K562 (cell line): ENCODE measurements around the gene B3GALNT2. TPM values are rescaled to one million over a fixed set of nuclear protein-coding genes. Genes with fewer than 3 reads are reported as not detected.

ENCODE experiments used
- ATAC-seq: fragments of 200-7000 bp; cut with Tn5 transposase; 3 replicates; pipeline ENCODE4 v1.9.1; 2020; ENCODE audit warnings: moderate library complexity
- BruUV-seq: library from RNA; stranded (reverse); fragments of 400-500 nt; replicated peaks from 2 replicates; lab custom pipeline; 2021; lab: Mats Ljungman, UMichigan
- CTCF ChIA-PET: fragments of 300-600 bp; formaldehyde crosslinking; extraction: SDS; loops from one replicate; lab custom pipeline; 2021; ENCODE audit warnings: low intra/inter-chr PET ratio; lab: Yijun Ruan, JAX
- POLR2A ChIA-PET: fragments of 300-600, 350-650 bp; sonication (Branson Sonifier 250); formaldehyde crosslinking; extraction: SDS; loops from one replicate; lab custom pipeline; 2021; ENCODE audit warnings: antibody characterized with exemption, inconsistent platforms; lab: Yijun Ruan, JAX
- DNase-seq, 4 experiments: peaks; one replicate each; pipeline versions ENCODE4 v3.0.0 to v3.0.0-alpha.2; 2011 to 2018; ENCODE audit warnings: low spot score in 3 of 4, mixed read lengths in 3 of 4; ENCODE audit errors: extremely low read depth in 1 of 4
- FAIRE-seq: peaks from 2 replicates; lab custom pipeline; 2011; peaks lifted over from hg19 to GRCh38; lab: Jason Lieb, UNC
- H2AFZ ChIP-seq: 2 replicates; pipeline ENCODE4 v1.6.0; 2011; ENCODE audit warnings: low read depth, low read length, control low read depth, inconsistent platforms
- H3K27ac ChIP-seq: fragments of 200-600 bp; 3 replicates; pipeline ENCODE4 v1.8.0; 2011; ENCODE audit warnings: low read depth, mild to moderate bottlenecking, control low read depth, inconsistent platforms, low read length, moderate library complexity, mixed read lengths; ENCODE audit errors: extremely low read depth
- H3K27me3 ChIP-seq, 2 experiments: fragments of 300-600 bp in 1 of 2; 2 replicates in 1 of 2; 3 replicates in 1 of 2; pipeline versions ENCODE4 v1.6.0 to v1.8.0; 2011; ENCODE audit warnings: inconsistent platforms in 2 of 2, low read length in 2 of 2, mild to moderate bottlenecking in 1 of 2, mixed read lengths in 1 of 2, moderate library complexity in 1 of 2; ENCODE audit not compliant: control insufficient read depth in 2 of 2, insufficient read depth in 2 of 2
- H3K36me3 ChIP-seq: fragments of 300-600 bp; 3 replicates; pipeline ENCODE4 v1.8.0; 2011; ENCODE audit warnings: mild to moderate bottlenecking, low read length, inconsistent platforms; ENCODE audit not compliant: control insufficient read depth, insufficient read depth
- H3K4me1 ChIP-seq, 2 experiments: fragments of 200-600 bp in 1 of 2; replicated peaks in 1 of 2; 2 replicates in 1 of 2; 3 replicates in 1 of 2; pipeline versions ENCODE4 v1.5.1 to v1.8.0; 2011; ENCODE audit warnings: inconsistent platforms in 2 of 2, low read length in 2 of 2, mild to moderate bottlenecking in 1 of 2, mixed read lengths in 1 of 2, moderate library complexity in 1 of 2; ENCODE audit not compliant: control insufficient read depth in 2 of 2, insufficient read depth in 2 of 2
- H3K4me2 ChIP-seq: 2 replicates; pipeline ENCODE4 v1.6.1; 2011; ENCODE audit warnings: low read length, control low read depth, inconsistent platforms, mixed read lengths; ENCODE audit not compliant: insufficient read depth
- H3K4me3 ChIP-seq: fragments of 200-600 bp; sonication (generic), shearing (Covaris generic); 2 replicates; pipeline ENCODE4 v1.5.1; 2016; ENCODE audit warnings: control low read depth, inconsistent platforms
- H3K79me2 ChIP-seq: fragments of 200-600 bp; 3 replicates; pipeline ENCODE4 v1.8.0; 2011; ENCODE audit warnings: low read length, inconsistent platforms; ENCODE audit not compliant: control insufficient read depth, insufficient read depth
- H3K9ac ChIP-seq, 2 experiments: 2 replicates each; pipeline versions ENCODE4 v1.6.0 to v1.6.1; 2011; ENCODE audit warnings: low read depth in 2 of 2, low read length in 2 of 2, control low read depth in 1 of 2, inconsistent platforms in 1 of 2, mild to moderate bottlenecking in 1 of 2, mixed read lengths in 1 of 2; ENCODE audit not compliant: insufficient read depth in 1 of 2
- H3K9me1 ChIP-seq: one replicate; pipeline ENCODE4 v1.6.0; 2011; ENCODE audit warnings: inconsistent platforms, mild to moderate bottlenecking, low read length, moderate library complexity; ENCODE audit not compliant: control insufficient read depth, insufficient read depth
- H3K9me3 ChIP-seq: replicated peaks from 2 replicates; pipeline ENCODE4 v1.5.1; 2011; ENCODE audit warnings: low read depth, low read length, inconsistent platforms; ENCODE audit not compliant: control insufficient read depth, insufficient read depth
- H4K20me1 ChIP-seq: replicated peaks from 2 replicates; pipeline ENCODE4 v1.6.1; 2011; ENCODE audit warnings: low read length, inconsistent platforms, mixed read lengths; ENCODE audit not compliant: control insufficient read depth, insufficient read depth
- C11orf30 ChIP-seq: fragments of 450-650 bp; IDR thresholded peaks from 2 replicates; pipeline ENCODE4 v1.6.1; 2016; ENCODE audit warnings: low read depth, mild to moderate bottlenecking
- CBX1 ChIP-seq: sonication (generic); IDR thresholded peaks from 2 replicates; pipeline ENCODE4 v1.6.1; 2016; ENCODE audit warnings: antibody characterized with exemption, low read depth, mild to moderate bottlenecking
- ESRRA ChIP-seq: fragments of 450-650 bp; IDR thresholded peaks from 2 replicates; pipeline ENCODE4 v1.6.1; 2014; ENCODE audit warnings: low read depth, mild to moderate bottlenecking, moderate library complexity, borderline replicate concordance
- HDAC1 ChIP-seq, 2 experiments: fragments of 450-650 bp; IDR thresholded peaks; 2 replicates each; pipeline ENCODE4 v1.6.1; 2016 to 2017; ENCODE audit warnings: inconsistent platforms in 1 of 2, mild to moderate bottlenecking in 1 of 2, moderate library complexity in 1 of 2
- HINFP ChIP-seq: fragments of 450-650 bp; conservative IDR thresholded peaks from 2 replicates; pipeline ENCODE4 v1.6.1; 2016; ENCODE audit warnings: missing genetic modification characterization, low read depth, mild to moderate bottlenecking, control low read depth, missing compliant biosample characterization
- MAFF ChIP-seq: IDR thresholded peaks from 2 replicates; pipeline ENCODE4 v1.6.1; 2012; ENCODE audit warnings: low read length, improper control_type of control experiment
- PHB ChIP-seq: fragments of 250-450 bp; sonication (Bioruptor Pico); IDR thresholded peaks from 2 replicates; pipeline ENCODE4 v1.5.0; 2021
- PTBP1 ChIP-seq: fragments of 200-400 bp; formaldehyde crosslinking; IDR thresholded peaks from 2 replicates; pipeline ENCODE4 v1.6.1; 2017; ENCODE audit warnings: low read depth, low read length
- TFAM ChIP-seq: fragments of 250-450 bp; sonication (Bioruptor Pico); conservative IDR thresholded peaks from 2 replicates; pipeline ENCODE4 v1.5.0; 2021; ENCODE audit warnings: mild to moderate bottlenecking, moderate library complexity
- ZNF316 ChIP-seq: fragments of 450-650 bp; IDR thresholded peaks from 2 replicates; pipeline ENCODE4 v1.6.1; 2016
- WGBS: fragments of 100-300 bp; shearing (Covaris generic); methylation state at CpG from one replicate; pipeline ENCODE4 v1.1.6; 2016; ENCODE audit warnings: low coverage, mixed read lengths; ENCODE audit not compliant: insufficient coverage; ENCODE audit errors: missing lambda C conversion rate; 5-methylcytosine and 5-hydroxymethylcytosine counted together
- in situ Hi-C: fragments of 300-500 bp; cut with MboI; formaldehyde crosslinking; loops from 4 replicates; pipeline ENCODE4 v1.15.0; 2018; ENCODE audit warnings: inconsistent platforms, mixed read lengths
- intact Hi-C: fragments of 100-400 bp; cut with micrococcal nuclease; formaldehyde crosslinking; loops from 2 replicates; pipeline ENCODE4 v1.14.2; 2022
- polyA plus RNA-seq, 8 experiments: library from polyadenylated mRNA; depleted of rRNA in 4 of 8; stranded (reverse) in 5 of 8; unstranded in 3 of 8; fragments of >200 nt; fragmentation: Nextera tagmentation in 2 of 8; fragmentation: Illumina TruSeq in 1 of 8; extraction: Ambion mirVana in 2 of 8; extraction: Trizol in 1 of 8; gene quantifications; 2 replicates each; pipeline versions ENCODE4 v1.2.1 to v1.2.3, GENCODE V29; 2011 to 2014; ENCODE audit warnings: inconsistent platforms in 1 of 8, missing spikeins in 1 of 8
- total RNA-seq, 7 experiments: library from RNA; depleted of rRNA in 6 of 7; stranded (reverse); fragments of >200 nt in 6 of 7; fragmentation: Illumina TruSeq in 2 of 7; extraction: Trizol in 2 of 7; gene quantifications; 2 replicates each; pipeline versions ENCODE4 v1.2.1 to v1.2.3, GENCODE V29; 2011 to 2021; ENCODE audit warnings: low replicate concordance in 1 of 7
- TF ChIP-seq, protein P1 (sequence below): fragments of 200-800 bp; sonication (Bioruptor generic); IDR thresholded peaks from 2 replicates; pipeline ENCODE4 v1.6.1; 2016; ENCODE audit warnings: missing genetic modification characterization, missing compliant biosample characterization
- TF ChIP-seq, protein P2 (sequence below): fragments of 250-450 bp; sonication (Bioruptor Pico); IDR thresholded peaks from 2 replicates; pipeline ENCODE4 v1.8.0; 2022; ENCODE audit warnings: inconsistent platforms, mild to moderate bottlenecking, moderate library complexity, borderline replicate concordance

Gene B3GALNT2
- total and polyA plus RNA-seq, 9 of the 15 experiments (the other 6 are each of a cell fraction or from before 2014, with no cell fraction given), result 2.0 to 31.7 (median 22.9) TPM

GRCh38 chr1:235485558-235485957, 18.7 kb downstream of the B3GALNT2 start:
- H3K36me3 ChIP-seq, result peaks cover 68% of the 10 kb centered on the region; the same call in 2 of the 3 replicates
- no TSS peak for BruUV-seq
- H4K20me1 ChIP-seq, result no peaks in the 10 kb centered on the region
- H3K9me1 ChIP-seq, result no peaks in the 10 kb centered on the region
- TF ChIP-seq PHB (no peak), HDAC1 (IDR thresholded peaks at IDR 0.05) (no peak), MAFF (0 out of 2 replicates have a peak, but pooled peaks have one; percentile 3), TFAM (no peak), ESRRA (no peak), HINFP (tag) (no peak), CBX1 (no peak), PTBP1 (no peak), C11orf30 (peak; percentile 39; the same call in 1 of the 2 replicates), ZNF316 (peak; percentile 72)
- TF ChIP-seq, protein P1, sequence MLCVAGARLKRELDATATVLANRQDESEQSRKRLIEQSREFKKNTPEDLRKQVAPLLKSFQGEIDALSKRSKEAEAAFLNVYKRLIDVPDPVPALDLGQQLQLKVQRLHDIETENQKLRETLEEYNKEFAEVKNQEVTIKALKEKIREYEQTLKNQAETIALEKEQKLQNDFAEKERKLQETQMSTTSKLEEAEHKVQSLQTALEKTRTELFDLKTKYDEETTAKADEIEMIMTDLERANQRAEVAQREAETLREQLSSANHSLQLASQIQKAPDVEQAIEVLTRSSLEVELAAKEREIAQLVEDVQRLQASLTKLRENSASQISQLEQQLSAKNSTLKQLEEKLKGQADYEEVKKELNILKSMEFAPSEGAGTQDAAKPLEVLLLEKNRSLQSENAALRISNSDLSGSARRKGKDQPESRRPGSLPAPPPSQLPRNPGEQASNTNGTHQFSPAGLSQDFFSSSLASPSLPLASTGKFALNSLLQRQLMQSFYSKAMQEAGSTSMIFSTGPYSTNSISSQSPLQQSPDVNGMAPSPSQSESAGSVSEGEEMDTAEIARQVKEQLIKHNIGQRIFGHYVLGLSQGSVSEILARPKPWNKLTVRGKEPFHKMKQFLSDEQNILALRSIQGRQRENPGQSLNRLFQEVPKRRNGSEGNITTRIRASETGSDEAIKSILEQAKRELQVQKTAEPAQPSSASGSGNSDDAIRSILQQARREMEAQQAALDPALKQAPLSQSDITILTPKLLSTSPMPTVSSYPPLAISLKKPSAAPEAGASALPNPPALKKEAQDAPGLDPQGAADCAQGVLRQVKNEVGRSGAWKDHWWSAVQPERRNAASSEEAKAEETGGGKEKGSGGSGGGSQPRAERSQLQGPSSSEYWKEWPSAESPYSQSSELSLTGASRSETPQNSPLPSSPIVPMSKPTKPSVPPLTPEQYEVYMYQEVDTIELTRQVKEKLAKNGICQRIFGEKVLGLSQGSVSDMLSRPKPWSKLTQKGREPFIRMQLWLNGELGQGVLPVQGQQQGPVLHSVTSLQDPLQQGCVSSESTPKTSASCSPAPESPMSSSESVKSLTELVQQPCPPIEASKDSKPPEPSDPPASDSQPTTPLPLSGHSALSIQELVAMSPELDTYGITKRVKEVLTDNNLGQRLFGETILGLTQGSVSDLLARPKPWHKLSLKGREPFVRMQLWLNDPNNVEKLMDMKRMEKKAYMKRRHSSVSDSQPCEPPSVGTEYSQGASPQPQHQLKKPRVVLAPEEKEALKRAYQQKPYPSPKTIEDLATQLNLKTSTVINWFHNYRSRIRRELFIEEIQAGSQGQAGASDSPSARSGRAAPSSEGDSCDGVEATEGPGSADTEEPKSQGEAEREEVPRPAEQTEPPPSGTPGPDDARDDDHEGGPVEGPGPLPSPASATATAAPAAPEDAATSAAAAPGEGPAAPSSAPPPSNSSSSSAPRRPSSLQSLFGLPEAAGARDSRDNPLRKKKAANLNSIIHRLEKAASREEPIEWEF, result no peak
- TF ChIP-seq, protein P2, sequence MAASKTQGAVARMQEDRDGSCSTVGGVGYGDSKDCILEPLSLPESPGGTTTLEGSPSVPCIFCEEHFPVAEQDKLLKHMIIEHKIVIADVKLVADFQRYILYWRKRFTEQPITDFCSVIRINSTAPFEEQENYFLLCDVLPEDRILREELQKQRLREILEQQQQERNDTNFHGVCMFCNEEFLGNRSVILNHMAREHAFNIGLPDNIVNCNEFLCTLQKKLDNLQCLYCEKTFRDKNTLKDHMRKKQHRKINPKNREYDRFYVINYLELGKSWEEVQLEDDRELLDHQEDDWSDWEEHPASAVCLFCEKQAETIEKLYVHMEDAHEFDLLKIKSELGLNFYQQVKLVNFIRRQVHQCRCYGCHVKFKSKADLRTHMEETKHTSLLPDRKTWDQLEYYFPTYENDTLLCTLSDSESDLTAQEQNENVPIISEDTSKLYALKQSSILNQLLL (CRISPR knock-in tag), result no peak
- in situ Hi-C loops, result no loop called here
- H3K27me3 ChIP-seq, result no peaks in the 10 kb centered on the region
- DNase-seq (no peak), ATAC-seq (no peak), FAIRE-seq (no peak)
- no peak overlapping the region for H3K4me2 ChIP-seq
- no peak overlapping the region for H3K27ac ChIP-seq
- ChIA-PET POLR2A (interaction anchor here (1.2 kb wide), 1 partner anchor 17 kb away, joined by 6 read pairs; no protein-coding TSS in a partner anchor), CTCF (no interaction called here)
- no peak overlapping the region for H3K9ac ChIP-seq
- no peak overlapping the region for H3K4me3 ChIP-seq
- 97% methylated on average over 2 of the region's 2 CpGs for WGBS
- intact Hi-C loops, result no loop called here
- no peaks in the 10 kb centered on the region for H3K79me2 ChIP-seq
- no peak overlapping the region for H2AFZ ChIP-seq
- H3K9me3 ChIP-seq, result no peaks in the 10 kb centered on the region
- no peaks in the 10 kb centered on the region for H3K4me1 ChIP-seq
